Measurements from ENCODE around the gene JHY. TPM values are rescaled to one million over a fixed set of nuclear protein-coding genes. Genes with fewer than 3 reads are reported as not detected.

The JHY gene
- total RNA-seq (2012; rRNA removed): 0.54 and 0.56 TPM in 2 replicates
- 0.46 and 0.51 TPM in 2 replicates for polyA plus RNA-seq (2012; rRNA removed)
- polyA plus RNA-seq (2012; cell fraction: cytosol; rRNA removed): 0.14 and 0.24 TPM in 2 replicates
- 0.11 and 0.48 TPM in 2 replicates for polyA plus RNA-seq (2012; cell fraction: nucleus; rRNA removed; ENCODE audit: low replicate concordance)
- Bru-seq, nascent RNA: percentile 30 among the genes with signal in this experiment
- percentile 31 among the genes with signal in this experiment for BruChase-seq, experiment 1, labeled RNA remaining after a 6-hour chase
- percentile 30 among the genes with signal in this experiment for BruChase-seq, experiment 2, labeled RNA remaining after a 2-hour chase
- long read RNA-seq, partial matches to known transcripts: 1 of 2 reads
- long read RNA-seq, other reads (novel, unspliced or antisense): 0 of 2 reads

- dilution Hi-C loops (cut with HindIII; ENCODE audit: low sequenced_read_pairs, unreplicated experiment): no loop called here
- intact Hi-C loops (cut with micrococcal nuclease): no loop called here
- Histone ChIP-seq H3K4me2 (ENCODE audit: low read depth, low read length) (peak within 1 kb of the TSS; percentile 84), H3K56ac (ENCODE audit: extremely low read depth, insufficient read depth, low read length) (no peak within 1 kb of the TSS), H3K4me3 (ENCODE audit: insufficient read depth, low read depth, low read length) (peak within 1 kb of the TSS; percentile 41), H3K18ac (ENCODE audit: low read depth, low read length) (no peak within 1 kb of the TSS), H3K79me1 (ENCODE audit: low read depth in 1 of 2, low read length in 2 of 2) (no peaks in the 10 kb centered on the region), H2BK5ac (ENCODE audit: low read depth, low read length, poor library complexity, severe bottlenecking) (no peak within 1 kb of the TSS), H2AK5ac (ENCODE audit: low read depth, low read length) (no peak within 1 kb of the TSS), H4K20me1 (ENCODE audit: insufficient read depth, low read length) (no peaks in the 10 kb centered on the region), H3K9me3 (ENCODE audit: control insufficient read depth, insufficient read depth, low read length) (no peaks in the 10 kb centered on the region), H3K9ac (ENCODE audit: low read depth, low read length) (peak within 1 kb of the TSS; percentile 13; the same call in 1 of the 2 replicates), H3K14ac (replicated peaks; ENCODE audit: low read depth, low read length) (peak within 1 kb of the TSS; percentile 22; the same call in 1 of the 2 replicates), H2BK15ac (ENCODE audit: low read depth, low read length) (no peak within 1 kb of the TSS), H4K8ac (ENCODE audit: low read depth in 2 of 2, low read length in 2 of 2) (peak within 1 kb of the TSS in 1 of 2 experiments; percentile 61; a peak in 1 of 4 replicates), H3K27ac (ENCODE audit: insufficient read depth, low read length) (no peak within 1 kb of the TSS), H3K9me1 (ENCODE audit: insufficient read depth, low read length) (no peaks in the 10 kb centered on the region), H3K27me3 (ENCODE audit: control insufficient read depth, insufficient read depth, low read length) (peaks cover 33% of the 10 kb centered on the region), H3K36me3 (ENCODE audit: control insufficient read depth, insufficient read depth, low read length) (no peaks in the 10 kb centered on the region), H2BK20ac (ENCODE audit: low read depth, low read length) (no peak within 1 kb of the TSS), H3K4me1 (ENCODE audit: control insufficient read depth, insufficient read depth, low read length) (no peaks in the 10 kb centered on the region), H3K4ac (ENCODE audit: low read depth, low read length) (peak within 1 kb of the TSS; percentile 36), H4K5ac (ENCODE audit: low read depth, low read length) (no peak within 1 kb of the TSS), H2AFZ (replicated peaks; ENCODE audit: low read length, poor library complexity) (peak within 1 kb of the TSS; percentile 88), H4K91ac (ENCODE audit: insufficient read depth, low read depth, low read length) (no peak within 1 kb of the TSS), H2BK120ac (ENCODE audit: low read depth, low read length) (no peak within 1 kb of the TSS), H3K23ac (ENCODE audit: low read depth, low read length) (peak within 1 kb of the TSS; percentile 13), H2AK9ac (replicated peaks; ENCODE audit: low read depth, low read length, poor library complexity) (peak within 1 kb of the TSS; percentile 1)
- in situ Hi-C loops (cut with MboI; ENCODE audit: low sequenced_read_pairs): no loop called here
- no TSS peak for BruUV-seq (replicated peaks)
- ChIA-PET POLR2A (ENCODE audit: unreplicated experiment) (no interaction called here), CTCF (no interaction called here)
- DNase-seq: no peak
- WGBS, 2 experiments (ENCODE audit: extremely low coverage in 2 of 2, insufficient read length in 1 of 2): 16% methylated on average over 28 of the region's 39 CpGs; no CpG with 5 or more reads in 1 of the 2 experiments
- ATAC-seq (ENCODE audit: low read depth): no peak; the same call in 1 of the 2 replicates
- TF ChIP-seq FOS (IDR thresholded peaks at IDR 0.05; ENCODE audit: low read depth, low read length) (no peak), MXI1 (IDR thresholded peaks at IDR 0.05; ENCODE audit: borderline replicate concordance, low read depth, low read length) (no peak), MAFK (IDR thresholded peaks at IDR 0.05; ENCODE audit: low read depth, low read length) (no peak), CTCF (conservative IDR thresholded peaks at IDR 0.05; ENCODE audit: low read depth, low read length) (no peak), CEBPB (IDR thresholded peaks at IDR 0.05; ENCODE audit: low read depth, low read length) (no peak), POLR2A (IDR thresholded peaks at IDR 0.05; ENCODE audit: low read depth, low read length) (no peak), RAD21 (IDR thresholded peaks at IDR 0.05; ENCODE audit: low read length) (no peak), SMC3 (IDR thresholded peaks at IDR 0.05; ENCODE audit: low read depth, low read length) (no peak), BHLHE40 (IDR thresholded peaks at IDR 0.05; ENCODE audit: low read depth, low read length) (no peak), RCOR1 (IDR thresholded peaks at IDR 0.05; ENCODE audit: insufficient replicate concordance, low read length) (no peak), MAZ (IDR thresholded peaks at IDR 0.05; ENCODE audit: borderline replicate concordance, low read depth, low read length) (no peak), NFE2L2 (IDR thresholded peaks at IDR 0.05; ENCODE audit: low read depth, low read length) (no peak)
- TF ChIP-seq, protein P1, sequence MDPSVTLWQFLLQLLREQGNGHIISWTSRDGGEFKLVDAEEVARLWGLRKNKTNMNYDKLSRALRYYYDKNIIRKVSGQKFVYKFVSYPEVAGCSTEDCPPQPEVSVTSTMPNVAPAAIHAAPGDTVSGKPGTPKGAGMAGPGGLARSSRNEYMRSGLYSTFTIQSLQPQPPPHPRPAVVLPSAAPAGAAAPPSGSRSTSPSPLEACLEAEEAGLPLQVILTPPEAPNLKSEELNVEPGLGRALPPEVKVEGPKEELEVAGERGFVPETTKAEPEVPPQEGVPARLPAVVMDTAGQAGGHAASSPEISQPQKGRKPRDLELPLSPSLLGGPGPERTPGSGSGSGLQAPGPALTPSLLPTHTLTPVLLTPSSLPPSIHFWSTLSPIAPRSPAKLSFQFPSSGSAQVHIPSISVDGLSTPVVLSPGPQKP (IDR thresholded peaks at IDR 0.05; ENCODE audit: borderline replicate concordance, low read depth, low read length): no peak
Observed at GRCh38 chr11:122882189-122882856, at the start of gene JHY. Gene JHY, plus strand, starts transcription at chr11:122882759. Its CDS starts 3,091 bp downstream, at chr11:122885850.
